GM18517 (cell line): Measurements from ENCODE around the gene NMT2.
"Not testable (repeated sequence)": the region's sequence is repeated elsewhere in the genome, so short reads cannot be mapped to it uniquely, and the experiment has no call there.

ENCODE experiments used
- ATAC-seq: cut with Tn5 transposase; IDR thresholded peaks from one replicate; pipeline ENCODE4 v1.9.1; 2021; ENCODE audit warnings: mild to moderate bottlenecking, moderate library complexity; ENCODE audit not compliant: unreplicated experiment

The NMT2 gene

DNA sequence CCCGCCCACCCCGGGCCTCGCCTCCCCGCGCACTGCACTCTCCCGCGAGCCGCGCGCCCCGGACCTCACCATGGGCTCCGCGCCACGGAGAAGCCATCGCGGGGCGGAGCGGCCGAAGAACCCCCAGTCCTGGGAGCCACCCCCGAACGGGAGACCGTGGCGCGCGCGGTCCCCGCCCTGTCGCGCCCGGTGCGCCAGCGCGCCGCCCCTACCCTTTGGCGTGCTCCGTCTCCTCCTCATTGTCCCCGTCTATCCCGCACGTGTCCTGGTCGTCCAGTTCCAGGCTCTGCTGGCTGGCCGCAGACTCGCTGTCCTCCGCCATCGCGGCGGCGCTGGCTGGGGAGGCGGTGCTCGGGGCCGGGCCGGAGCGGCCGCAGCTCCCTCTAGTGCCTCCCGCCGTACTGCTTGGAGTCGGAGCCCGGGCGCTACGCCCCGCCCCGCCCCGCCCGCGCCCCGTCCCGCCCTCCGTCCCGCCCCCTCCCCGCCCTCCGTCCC is at the start of gene NMT2:
NMT2 (minus strand) TSS at position 403 of the 495 bp plus-strand sequence; CDS start at position 322, 81 bp downstream.
- ATAC-seq, result peak; percentile 83

DNA sequence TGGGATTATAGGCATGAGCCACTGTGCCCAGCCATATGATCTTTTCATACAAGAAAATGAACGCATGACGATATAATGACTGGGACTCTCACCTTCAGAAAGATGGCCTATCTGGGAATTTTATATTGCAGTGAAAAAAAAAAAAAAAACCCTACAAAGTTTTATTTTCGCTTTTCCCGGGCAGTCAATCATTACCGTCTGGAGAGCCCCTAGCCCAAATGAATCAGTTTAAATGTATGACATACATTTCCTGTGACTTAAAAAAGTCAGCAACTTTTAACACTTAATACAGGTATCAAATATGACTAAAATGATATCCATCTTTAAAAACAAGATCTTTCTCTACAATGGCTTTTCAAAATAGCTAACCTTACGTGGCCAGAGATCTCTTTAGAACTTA is 48.2 kb upstream of the NMT2 start:
- no peak for ATAC-seq

DNA sequence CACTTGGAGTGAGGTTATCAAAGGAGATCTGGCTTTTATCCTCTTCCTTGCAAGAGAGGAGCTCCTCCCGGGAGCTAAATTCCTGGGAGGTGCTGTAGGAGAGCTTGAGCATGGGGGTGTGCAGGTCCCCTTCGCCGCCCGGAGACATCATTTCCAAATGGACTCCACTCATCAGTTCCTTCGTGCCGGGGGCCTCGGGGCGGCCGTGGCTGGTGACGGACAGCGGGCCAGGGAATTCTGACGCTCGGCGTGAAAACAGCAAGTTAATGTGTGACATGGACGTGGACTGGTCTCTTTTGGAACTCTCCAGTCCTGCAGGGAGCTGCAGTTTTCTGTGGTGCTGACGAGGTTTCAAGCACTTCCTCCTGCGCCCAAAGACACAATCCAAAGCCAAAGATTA is 45.7 kb upstream of the NMT2 start:
- ATAC-seq, result no peak

DNA sequence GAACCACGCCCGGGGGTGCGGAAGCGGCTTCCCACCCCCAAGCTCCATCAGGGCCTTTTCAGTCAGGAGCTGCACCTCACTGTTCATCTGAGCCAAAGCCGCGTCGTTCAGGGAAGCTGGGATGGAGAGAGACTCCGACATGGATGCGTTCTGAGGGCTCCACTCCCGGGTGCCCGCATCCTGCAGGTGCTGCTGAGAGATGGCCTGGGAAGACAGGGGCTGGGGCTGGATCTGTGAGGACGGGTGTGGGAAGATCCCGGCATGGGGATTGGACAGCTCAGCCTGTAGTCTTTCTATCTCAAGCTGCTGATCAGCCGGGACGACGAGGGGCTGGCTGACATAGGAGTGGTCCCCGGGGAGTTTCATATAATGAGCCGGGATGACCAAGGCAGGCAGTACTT is 45.0 kb upstream of the NMT2 start:
- no peak for ATAC-seq

DNA sequence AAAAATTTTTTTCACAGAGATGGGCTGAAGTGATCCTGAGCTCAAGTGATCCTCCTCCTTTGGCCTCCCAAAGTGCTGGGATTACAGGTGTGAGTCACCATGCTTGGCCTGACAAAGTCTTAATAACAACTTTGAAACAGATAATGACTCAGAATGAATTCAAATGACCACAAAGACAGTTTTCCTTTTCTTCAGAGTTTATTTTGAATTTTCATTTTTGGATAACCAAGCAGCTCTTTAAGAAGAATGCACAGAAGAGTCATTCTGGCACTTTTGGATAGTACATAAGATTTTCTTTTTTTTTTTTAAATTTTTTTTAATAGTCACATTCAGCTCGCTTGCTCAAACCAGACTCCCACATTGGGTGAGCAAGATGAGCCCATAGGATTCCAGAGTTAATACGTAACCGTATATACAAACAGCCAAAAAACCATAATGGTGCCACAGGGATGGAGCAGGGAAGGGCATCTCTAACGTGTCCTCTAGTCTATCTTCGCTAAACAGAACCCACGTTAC is 43.0 kb upstream of the NMT2 start:
- ATAC-seq, result no peak

DNA sequence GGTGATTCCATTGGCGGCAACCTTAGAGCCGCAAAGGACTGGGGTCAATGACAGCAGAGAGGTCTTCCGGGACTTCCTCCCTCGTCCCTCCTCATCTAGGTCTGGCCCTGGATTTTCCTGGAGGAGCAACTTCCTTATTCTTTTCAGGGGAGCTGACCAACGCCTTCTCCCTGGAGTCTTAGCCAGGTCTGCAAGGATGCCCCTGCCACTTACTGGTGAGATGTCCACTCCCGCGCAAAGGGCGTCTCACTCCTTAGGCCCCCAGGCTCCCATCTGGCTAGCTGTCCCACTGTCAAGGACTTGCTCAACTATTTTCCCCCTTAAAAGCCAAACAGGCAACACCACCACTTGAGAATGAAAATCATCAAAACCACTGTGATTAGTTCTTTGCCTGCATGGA is 42.0 kb upstream of the NMT2 start:
- no peak for ATAC-seq

GRCh38 chr10:15209827-15210509 is 41.5 kb upstream of the NMT2 start:
- no peak for ATAC-seq

GRCh38 chr10:15208221-15208620 is 39.7 kb upstream of the NMT2 start:
- no peak for ATAC-seq

- not testable (repeated sequence) for ATAC-seq
These were observed 38.9 kb upstream of the NMT2 start for GRCh38 chr10:15207410-15207809.

- no peak for ATAC-seq
These were observed 34.1 kb upstream of the NMT2 start for GRCh38 chr10:15202639-15203038.

- not testable (repeated sequence) for ATAC-seq
These were observed 33.8 kb upstream of the NMT2 start for GRCh38 chr10:15202301-15202621.

GRCh38 chr10:15201589-15202300 is 33.3 kb upstream of the NMT2 start:
- ATAC-seq, result no peak

- no peak for ATAC-seq
These were observed 32.1 kb upstream of the NMT2 start for GRCh38 chr10:15200626-15201025.

- ATAC-seq, result no peak
These were observed 29.4 kb upstream of the NMT2 start for GRCh38 chr10:15197911-15198310.

DNA sequence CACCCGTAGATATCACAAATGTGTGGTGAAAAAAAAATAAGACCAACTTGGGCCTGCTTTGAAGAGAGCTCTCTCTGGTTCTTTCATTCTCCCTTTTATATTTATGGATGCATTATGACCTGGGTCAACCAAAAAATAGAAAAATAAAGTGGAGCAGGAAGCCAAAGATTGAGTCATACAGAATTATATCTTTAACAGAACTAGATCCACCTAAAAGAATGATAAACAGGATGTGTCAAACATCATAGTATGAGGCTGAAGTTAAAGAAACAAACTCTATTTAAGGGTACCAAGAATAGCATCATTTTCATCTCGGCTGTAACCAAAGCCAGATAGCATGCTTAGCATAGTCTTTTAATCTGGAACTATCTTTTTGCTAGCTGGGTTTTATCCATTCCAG is 28.8 kb upstream of the NMT2 start:
- no peak for ATAC-seq

DNA sequence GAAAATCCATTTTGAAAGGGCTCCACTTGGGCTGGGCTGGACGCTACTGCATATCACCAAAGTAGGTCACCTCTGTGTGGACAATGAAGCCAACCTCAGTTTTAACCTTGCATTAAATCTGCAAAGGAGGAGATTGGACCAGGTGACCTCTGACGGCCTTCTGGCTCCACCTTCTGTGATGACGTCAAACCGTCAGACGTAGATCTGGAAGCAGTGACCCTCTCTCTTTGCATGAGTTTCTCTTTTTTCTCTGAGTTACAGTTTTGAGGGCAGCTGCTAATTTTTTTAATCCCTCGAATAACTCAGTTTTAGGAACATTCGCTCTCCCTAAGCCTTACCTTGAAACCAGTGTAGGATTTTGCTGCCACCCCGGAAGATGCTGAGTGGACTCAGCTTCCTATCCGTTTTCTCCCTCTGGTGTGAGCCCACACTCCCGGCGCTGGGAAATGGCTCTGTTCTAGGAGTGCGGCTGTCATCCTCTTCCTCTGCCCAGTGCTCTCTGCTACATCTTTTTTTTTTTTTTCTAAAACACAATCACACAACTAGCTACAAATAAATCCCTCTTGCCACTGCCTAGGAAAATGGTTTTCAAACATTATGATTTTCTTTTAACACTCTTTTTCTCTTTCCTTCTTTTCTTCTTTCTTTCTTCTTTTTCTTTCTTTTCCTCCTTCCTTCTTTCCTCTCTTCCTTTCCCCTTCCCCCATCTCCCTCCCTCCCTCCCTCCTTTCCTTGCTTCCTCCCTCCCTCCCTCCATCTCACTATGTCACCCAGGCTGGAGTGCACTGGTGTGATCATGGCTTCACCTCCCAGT is 27.7 kb upstream of the NMT2 start:
- no peak for ATAC-seq

DNA sequence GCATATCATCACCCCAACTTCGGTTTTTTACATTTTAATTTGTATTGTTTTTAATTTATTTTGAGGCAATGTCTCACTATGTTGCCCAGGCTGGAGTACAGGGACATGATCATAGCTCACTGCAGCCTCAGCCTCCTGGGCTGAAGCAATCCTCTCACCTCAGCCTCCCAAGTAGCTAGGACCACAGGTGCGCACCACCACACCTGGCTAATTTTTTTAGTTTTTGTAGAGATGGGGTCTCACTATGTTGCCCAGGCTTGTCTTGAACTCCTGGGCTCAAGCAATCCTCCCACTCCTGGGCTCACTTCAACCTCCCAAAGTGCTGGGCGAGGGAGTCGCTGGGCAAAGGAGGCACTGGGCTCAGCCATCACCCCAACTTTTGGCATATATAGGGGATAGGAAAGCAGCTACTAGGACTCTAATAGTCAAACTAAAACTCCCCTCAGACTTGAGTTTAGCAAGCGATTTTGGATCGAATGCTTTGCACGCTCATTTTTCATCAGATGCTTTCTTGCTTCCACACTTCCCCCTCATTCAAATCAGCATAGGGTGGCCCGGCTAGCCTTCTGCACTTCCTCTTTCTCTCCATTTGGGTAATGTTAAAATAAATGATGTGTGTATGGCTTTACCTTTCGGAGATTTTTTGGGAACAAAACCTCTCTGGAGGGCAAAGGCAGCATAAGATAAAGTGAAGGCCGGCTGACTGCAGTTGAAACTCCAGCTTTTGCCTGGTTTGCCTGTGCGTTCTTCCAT is 20.8 kb upstream of the NMT2 start:
- ATAC-seq, result no peak

GRCh38 chr10:15188603-15189002 is 20.1 kb upstream of the NMT2 start:
- ATAC-seq, result no peak

GRCh38 chr10:15183689-15184481 is 15.4 kb upstream of the NMT2 start:
- ATAC-seq, result no peak
